ENCODE results near the gene L3MBTL4.
"Not testable (repeated sequence)": the region's sequence is repeated elsewhere in the genome, so short reads cannot be mapped to it uniquely, and the experiment has no call there.

L3MBTL4 gene

GRCh38 chr18:6406075-6406909 lies 8.4 kb downstream of the L3MBTL4 start:
- DNase-seq = no peak

- no peak for DNase-seq
Measured at GRCh38 chr18:6405237-6406074, 9.3 kb downstream of the L3MBTL4 start.

- DNase-seq = no peak
Measured at GRCh38 chr18:6404834-6405233, 9.9 kb downstream of the L3MBTL4 start.

GRCh38 chr18:6401687-6402086 lies 13.0 kb downstream of the L3MBTL4 start:
- DNase-seq = no peak

- no peak for DNase-seq
Measured at GRCh38 chr18:6399776-6400175, 14.9 kb downstream of the L3MBTL4 start.

GRCh38 chr18:6397931-6398566 lies 16.7 kb downstream of the L3MBTL4 start:
- peak in 1 of 2 experiments; percentile 0 for DNase-seq

- no peak for DNase-seq
Measured at GRCh38 chr18:6396847-6397246, 17.9 kb downstream of the L3MBTL4 start.

DNA sequence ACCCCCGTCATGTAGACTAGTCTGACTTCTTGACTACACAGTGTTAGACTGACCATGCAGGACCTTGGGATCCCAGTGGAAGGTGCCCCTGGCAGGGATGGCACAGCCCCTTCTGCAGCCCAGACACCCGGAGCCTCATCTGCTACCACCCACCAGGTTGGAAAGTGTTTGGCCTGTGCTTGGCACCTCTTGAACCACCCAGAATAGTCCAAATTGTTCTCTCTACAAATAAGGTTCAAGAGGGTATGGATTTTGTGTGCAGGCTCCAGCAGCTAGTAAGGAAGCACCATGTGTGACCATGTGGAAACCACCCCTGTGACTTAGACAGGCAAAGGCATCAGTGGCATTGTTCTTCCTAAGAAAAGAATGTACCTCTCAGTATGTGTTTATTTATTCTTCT lies 18.4 kb downstream of the L3MBTL4 start:
- no peak for DNase-seq

DNA sequence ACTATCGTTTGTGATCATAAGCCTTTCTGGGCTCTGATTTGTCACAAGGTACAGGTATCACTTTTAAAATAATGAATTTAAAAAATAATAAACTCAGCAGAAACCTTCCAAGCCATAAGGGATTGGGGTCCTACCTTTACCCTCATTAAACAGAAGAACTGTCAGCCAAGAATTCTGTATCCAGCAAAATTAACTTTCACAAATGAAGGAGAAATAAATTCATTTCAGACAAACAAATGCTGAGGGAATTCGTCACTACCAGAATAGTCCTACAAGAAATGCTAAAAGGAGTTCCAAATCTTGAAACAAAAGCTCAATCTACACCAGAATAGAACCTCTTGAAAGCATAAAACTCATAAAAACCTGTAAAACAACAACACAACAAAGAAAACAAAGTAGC lies 25.7 kb downstream of the L3MBTL4 start:
- no peak for DNase-seq

GRCh38 chr18:6382963-6383362 lies 31.7 kb downstream of the L3MBTL4 start:
- no peak for DNase-seq

GRCh38 chr18:6377473-6377872 lies 37.2 kb downstream of the L3MBTL4 start:
- DNase-seq = not testable (repeated sequence)

DNA sequence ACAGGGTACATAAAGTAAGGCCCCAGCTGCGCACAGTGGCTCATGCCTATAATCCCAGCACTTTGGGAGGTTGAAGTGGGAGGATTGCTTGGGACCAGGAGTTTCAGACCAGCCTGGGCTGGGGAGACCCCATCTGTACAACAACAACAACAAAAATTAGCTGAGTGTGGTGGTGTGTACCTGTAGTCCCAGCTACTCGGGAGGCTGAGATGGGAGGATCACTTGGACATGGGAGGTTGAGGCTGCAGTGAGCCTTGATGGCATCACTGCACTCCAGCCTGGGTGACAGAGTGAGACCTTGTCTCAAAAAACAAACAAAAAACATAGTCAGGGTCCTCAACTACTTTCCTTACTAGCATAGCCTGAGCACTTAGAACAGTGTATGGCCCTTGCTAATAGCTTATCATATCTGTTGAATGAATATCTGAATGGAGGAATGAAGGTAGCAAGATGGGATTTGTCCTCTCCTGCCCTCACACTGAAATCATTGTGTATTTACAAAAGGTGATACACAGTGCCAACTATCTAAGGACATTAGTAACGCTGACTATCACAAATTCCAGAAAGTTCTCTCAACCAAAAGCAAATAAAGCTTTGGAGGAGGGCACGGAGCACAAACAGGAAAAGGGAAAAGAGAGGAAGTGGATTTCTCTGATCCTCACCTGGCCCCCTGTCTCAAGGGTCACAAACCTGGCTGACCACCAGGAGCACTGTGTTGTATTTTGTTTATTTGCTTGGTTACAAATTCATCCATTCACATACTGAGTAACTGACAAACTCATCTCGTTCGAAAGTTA lies 38.1 kb downstream of the L3MBTL4 start:
- no peak for DNase-seq

DNA sequence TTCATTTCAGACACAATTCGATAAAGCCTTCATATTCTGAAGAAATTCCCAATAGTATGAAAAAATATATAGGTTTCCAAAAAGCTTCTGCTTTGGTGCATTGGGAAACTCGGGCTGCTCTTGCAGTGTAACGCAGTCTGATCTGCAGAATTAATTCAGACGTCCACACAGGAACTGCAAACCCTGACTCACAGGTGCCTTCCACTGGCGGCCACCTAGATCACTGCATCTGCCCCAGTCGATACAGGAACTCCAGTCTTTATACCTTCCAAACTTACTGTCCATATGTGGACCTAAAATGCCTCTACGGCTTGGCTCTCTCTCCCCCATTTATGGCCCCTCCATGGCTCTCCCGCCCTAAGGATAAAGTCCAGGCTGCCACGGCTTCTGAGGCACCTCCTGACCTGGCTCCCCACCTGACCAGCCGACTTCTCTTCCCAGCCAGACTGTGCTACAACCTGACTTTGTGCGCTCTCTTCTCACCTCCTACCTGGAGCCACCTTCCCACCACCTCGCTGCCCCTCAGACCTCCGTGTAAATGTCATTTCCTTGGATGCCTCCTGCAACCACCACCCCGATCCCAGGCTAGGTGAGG lies 39.7 kb downstream of the L3MBTL4 start:
- DNase-seq = no peak

GRCh38 chr18:6374340-6374739 lies 40.4 kb downstream of the L3MBTL4 start:
- no peak for DNase-seq

- DNase-seq = no peak
Measured at GRCh38 chr18:6373187-6373586, 41.5 kb downstream of the L3MBTL4 start.

DNA sequence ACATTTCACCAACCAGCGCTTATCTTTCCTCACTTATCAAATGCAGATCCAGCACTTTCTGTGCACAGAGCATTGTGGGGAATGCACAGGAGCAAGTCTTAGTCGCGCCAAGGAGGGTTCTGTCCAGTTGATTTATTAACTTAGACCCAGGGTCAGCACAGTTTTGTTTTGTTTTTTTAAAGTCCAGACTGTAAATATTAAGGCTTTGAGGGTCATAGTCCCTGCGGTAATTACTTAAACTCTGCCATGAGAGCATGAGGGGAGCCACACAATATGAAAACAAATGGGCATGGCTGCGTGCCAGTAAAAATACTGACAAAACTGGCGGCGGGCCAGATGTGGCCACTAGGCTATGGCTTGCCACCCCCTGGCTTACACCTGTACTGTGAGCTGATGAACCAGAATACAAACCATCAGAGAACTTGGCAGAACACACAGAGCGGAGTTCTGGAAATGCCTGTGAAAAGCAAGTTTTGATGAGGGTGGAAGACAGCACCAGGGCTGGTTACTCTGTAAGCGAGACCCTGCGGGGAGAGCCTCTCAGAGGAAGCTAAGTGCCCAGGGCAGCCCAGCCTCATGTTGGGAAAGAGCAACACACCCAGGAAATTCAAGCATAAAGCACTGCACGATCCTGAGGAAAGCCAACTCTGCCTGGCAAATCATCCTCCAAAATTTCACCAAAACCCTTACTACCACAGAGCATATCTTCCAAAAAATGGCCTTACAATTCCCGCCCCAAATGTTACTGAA lies 43.6 kb downstream of the L3MBTL4 start:
- no peak for DNase-seq

DNA sequence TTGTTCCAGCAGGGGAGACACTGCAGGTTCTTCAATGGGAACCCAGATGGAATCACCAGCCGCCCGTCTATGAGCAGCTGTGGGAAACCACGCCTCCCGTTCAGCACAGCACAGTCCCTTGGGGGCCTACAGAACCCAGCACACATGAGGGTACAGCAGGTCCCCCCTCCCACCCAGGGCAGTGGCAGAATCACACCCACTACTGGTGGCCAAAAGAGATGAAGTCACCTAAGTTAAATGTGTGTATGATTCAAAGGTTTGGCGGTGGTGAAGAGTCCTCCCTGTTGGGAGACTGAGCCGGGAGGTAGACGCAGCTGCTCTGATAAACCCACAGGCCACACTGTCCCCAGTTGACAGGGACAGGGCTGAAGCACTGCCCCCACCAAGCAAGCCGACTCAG lies 44.3 kb downstream of the L3MBTL4 start:
- no peak for DNase-seq

- DNase-seq = no peak
Measured at GRCh38 chr18:6368017-6368416, 46.7 kb downstream of the L3MBTL4 start.

DNA sequence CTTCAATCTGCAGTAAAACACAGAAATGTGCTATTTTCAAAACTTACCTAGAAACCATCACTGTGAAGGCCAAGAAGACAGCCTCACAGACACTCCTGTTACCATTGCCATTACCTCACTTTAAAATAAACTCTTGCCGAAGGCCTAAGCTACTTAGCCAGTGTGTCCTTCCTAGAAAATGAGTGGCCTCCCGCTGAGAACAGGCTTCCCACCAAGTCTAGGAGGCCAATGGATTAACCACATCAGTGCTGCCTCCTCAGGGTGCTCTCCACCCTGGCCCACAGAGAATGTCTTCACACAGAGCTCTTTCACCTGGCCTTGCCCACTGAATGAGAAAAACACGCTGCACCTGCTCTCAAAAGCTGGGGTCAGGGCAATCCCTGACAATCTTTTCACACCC lies 47.5 kb downstream of the L3MBTL4 start:
- no peak for DNase-seq

DNA sequence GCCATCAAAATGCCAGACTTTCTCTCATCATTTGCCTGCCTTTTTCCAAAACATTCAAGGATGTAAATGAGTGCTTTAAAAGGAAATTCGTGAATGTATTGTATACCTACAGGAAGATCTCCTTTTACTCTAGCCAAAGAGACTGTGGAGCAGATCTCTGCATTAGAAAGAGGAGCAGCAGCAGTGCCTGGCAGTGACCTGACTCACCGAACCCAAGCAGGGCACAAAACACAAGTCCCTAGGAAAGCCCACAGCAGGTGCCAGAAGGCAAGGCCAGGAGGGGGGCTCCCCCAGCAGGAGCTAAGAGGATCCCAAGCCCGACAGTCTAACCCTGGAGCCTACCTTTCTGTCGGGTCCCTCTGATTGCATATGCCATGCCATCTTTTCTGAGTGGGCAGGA lies 47.9 kb downstream of the L3MBTL4 start:
- no peak for DNase-seq

DNA sequence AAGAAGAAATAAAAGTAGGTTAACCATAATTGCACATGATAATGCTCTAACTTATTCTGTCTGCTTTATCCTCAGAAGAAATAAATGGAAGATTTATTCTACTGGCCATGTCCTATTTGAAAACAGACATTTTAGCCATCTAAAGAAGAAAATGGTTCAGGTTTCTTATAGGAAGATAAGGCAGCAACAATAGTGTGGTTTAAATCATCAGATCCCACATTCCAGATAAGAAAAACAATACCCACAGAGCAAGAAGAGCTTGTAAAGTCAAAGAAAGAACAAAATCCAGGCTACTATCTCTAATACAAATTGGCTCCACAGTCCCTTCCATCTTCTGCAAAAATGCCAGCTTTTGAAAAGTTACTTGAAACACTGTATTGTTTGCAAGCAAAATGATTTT lies 49.3 kb downstream of the L3MBTL4 start:
- no peak for DNase-seq

DNA sequence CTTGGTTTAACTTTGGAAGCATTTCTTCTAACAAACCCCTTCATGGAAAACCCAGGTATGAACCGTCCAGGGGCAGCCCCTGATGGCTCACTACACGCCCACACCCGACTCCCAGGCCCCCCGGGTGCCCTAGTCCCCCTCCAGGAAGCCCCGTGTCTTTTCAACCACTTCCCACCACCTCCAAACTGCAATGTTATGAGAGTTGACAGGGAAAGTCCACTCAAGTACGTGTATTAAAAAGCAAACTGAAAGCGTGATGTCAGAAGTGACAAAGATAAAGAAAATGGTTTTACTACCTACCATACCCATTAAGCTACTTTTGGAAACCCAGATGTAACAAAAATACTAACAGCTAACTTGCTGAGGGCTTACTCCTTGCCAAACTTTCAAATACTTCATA lies 51.5 kb downstream of the L3MBTL4 start:
- DNase-seq = no peak

Measured in NCI-H446 (cell line).